K562 (cell line): Measurements from ENCODE around the gene PDE4A. TPM values are rescaled to one million over a fixed set of nuclear protein-coding genes. Genes with fewer than 3 reads are reported as not detected.

Source experiments
- ARID1B ChIP-seq: fragments of 450-650 bp; IDR thresholded peaks from 2 replicates; pipeline ENCODE4 v1.6.1; 2016; ENCODE audit warnings: antibody characterized with exemption, mild to moderate bottlenecking, inconsistent platforms
- COPS2 ChIP-seq: fragments of 450-650 bp; conservative IDR thresholded peaks from 2 replicates; pipeline ENCODE4 v1.6.1; 2016; ENCODE audit warnings: mild to moderate bottlenecking, moderate library complexity
- FOXP1 ChIP-seq: sonication (generic); formaldehyde crosslinking; IDR thresholded peaks from 2 replicates; pipeline ENCODE4 v1.8.0; 2022; ENCODE audit warnings: mild to moderate bottlenecking, missing genetic modification reagents
- HIVEP1 ChIP-seq: fragments of 250-450 bp; sonication (Bioruptor Pico); IDR thresholded peaks from 2 replicates; pipeline ENCODE4 v1.4.0; 2020; ENCODE audit warnings: mild to moderate bottlenecking
- HNRNPH1 ChIP-seq: fragments of 200-400 bp; formaldehyde crosslinking; optimal IDR thresholded peaks from 2 replicates; pipeline ENCODE3; 2017; ENCODE audit warnings: low read depth, mild to moderate bottlenecking, low read length, moderate library complexity
- JUNB ChIP-seq: fragments of 450-650 bp; formaldehyde crosslinking; conservative IDR thresholded peaks from 2 replicates; pipeline ENCODE4 v1.4.0; 2020; ENCODE audit warnings: mild to moderate bottlenecking
- KAT7 ChIP-seq: sonication (generic); formaldehyde crosslinking; IDR thresholded peaks from 2 replicates; pipeline ENCODE4 v1.8.0; 2022; ENCODE audit warnings: missing genetic modification reagents, mild to moderate bottlenecking, borderline replicate concordance
- KLF6 ChIP-seq: fragments of 250-450 bp; sonication (Bioruptor Pico); IDR thresholded peaks from 2 replicates; pipeline ENCODE4 v1.4.0; 2020; ENCODE audit warnings: mild to moderate bottlenecking, moderate library complexity, borderline replicate concordance
- MEF2D ChIP-seq: conservative IDR thresholded peaks from 2 replicates; pipeline ENCODE4 v1.6.1; 2016; ENCODE audit warnings: low read depth, missing genetic modification characterization, missing compliant biosample characterization
- MIER1 ChIP-seq: fragments of 450-650 bp; IDR thresholded peaks from 2 replicates; pipeline ENCODE4 v1.6.1; 2016; ENCODE audit warnings: antibody characterized with exemption, mild to moderate bottlenecking, low read depth
- NUFIP1 ChIP-seq: fragments of 450-650 bp; IDR thresholded peaks from 2 replicates; pipeline ENCODE4 v1.6.1; 2018; ENCODE audit not compliant: partially characterized antibody
- POLR2A ChIP-seq: fragments of 450-650 bp; conservative IDR thresholded peaks from 2 replicates; pipeline ENCODE4 v1.6.1; 2016
- POLR3G ChIP-seq: IDR thresholded peaks from 2 replicates; pipeline ENCODE4 v1.6.1; 2011; ENCODE audit not compliant: insufficient read length, insufficient replicate concordance; ENCODE audit errors: extremely low read depth
- POU5F1 ChIP-seq: fragments of 150-350 bp; IDR thresholded peaks from 2 replicates; pipeline ENCODE4 v1.6.1; 2014; ENCODE audit warnings: borderline replicate concordance, low read length, low read depth, mild to moderate bottlenecking; ENCODE audit not compliant: partially characterized antibody
- PPARD ChIP-seq: fragments of 250-450 bp; sonication (Bioruptor Pico); IDR thresholded peaks from 2 replicates; pipeline ENCODE4 v1.8.0; 2022; ENCODE audit warnings: inconsistent platforms, mild to moderate bottlenecking, moderate library complexity
- SMAD2 ChIP-seq: fragments of 150-350 bp; IDR thresholded peaks from 2 replicates; pipeline ENCODE4 v1.6.1; 2014; ENCODE audit warnings: low read depth, mild to moderate bottlenecking, low read length
- SNIP1 ChIP-seq: fragments of 450-650 bp; IDR thresholded peaks from 2 replicates; pipeline ENCODE4 v1.7.1; 2017; ENCODE audit warnings: low read depth, mild to moderate bottlenecking
- ZFP1 ChIP-seq: fragments of 450-650 bp; formaldehyde crosslinking; IDR thresholded peaks from 2 replicates; pipeline ENCODE4 v1.4.0; 2020; ENCODE audit warnings: mild to moderate bottlenecking, mixed read lengths
- ZNF140 ChIP-seq: fragments of 250-450 bp; sonication (Bioruptor Pico); IDR thresholded peaks from 2 replicates; pipeline ENCODE4 v1.8.0; 2021; ENCODE audit warnings: moderate library complexity, mild to moderate bottlenecking, inconsistent platforms
- ZNF184 ChIP-seq: sonication (generic); formaldehyde crosslinking; IDR thresholded peaks from 2 replicates; pipeline ENCODE4 v1.5.0; 2020; ENCODE audit warnings: missing genetic modification reagents
- ZNF586 ChIP-seq: fragments of 450-650 bp; formaldehyde crosslinking; conservative IDR thresholded peaks from 2 replicates; pipeline ENCODE4 v1.4.0; 2020; ENCODE audit warnings: mild to moderate bottlenecking, moderate library complexity
- ZNF778 ChIP-seq: fragments of 450-650 bp; formaldehyde crosslinking; IDR thresholded peaks from 2 replicates; pipeline ENCODE4 v1.4.0; 2020; ENCODE audit warnings: mild to moderate bottlenecking, moderate library complexity
- polyA plus RNA-seq, 8 experiments: library from polyadenylated mRNA; depleted of rRNA in 4 of 8; stranded (reverse) in 5 of 8; unstranded in 3 of 8; fragments of >200 nt; fragmentation: Nextera tagmentation in 2 of 8; fragmentation: Illumina TruSeq in 1 of 8; extraction: Ambion mirVana in 2 of 8; extraction: Trizol in 1 of 8; gene quantifications; 2 replicates each; pipeline versions ENCODE4 v1.2.1 to v1.2.3, GENCODE V29; 2011 to 2014; ENCODE audit warnings: inconsistent platforms in 1 of 8, missing spikeins in 1 of 8
- total RNA-seq, 7 experiments: library from RNA; depleted of rRNA in 6 of 7; stranded (reverse); fragments of >200 nt in 6 of 7; fragmentation: Illumina TruSeq in 2 of 7; extraction: Trizol in 2 of 7; gene quantifications; 2 replicates each; pipeline versions ENCODE4 v1.2.1 to v1.2.3, GENCODE V29; 2011 to 2021; ENCODE audit warnings: low replicate concordance in 1 of 7
- TF ChIP-seq, protein P1 (sequence below): sonication (generic); formaldehyde crosslinking; IDR thresholded peaks from 2 replicates; pipeline ENCODE4 v1.9.0; 2022; ENCODE audit warnings: mild to moderate bottlenecking, missing genetic modification reagents
- TF ChIP-seq, protein P2 (sequence below): fragments of 250-450 bp; sonication (Bioruptor Pico); IDR thresholded peaks from 2 replicates; pipeline ENCODE4 v1.4.0; 2020; ENCODE audit warnings: borderline replicate concordance
- TF ChIP-seq, protein P3 (sequence below), 2 experiments: fragments of 450-650 bp in 1 of 2; sonication (generic) in 1 of 2; formaldehyde crosslinking; conservative IDR thresholded peaks; 2 replicates each; pipeline versions ENCODE4 v1.4.0 to v1.8.1; 2020 to 2022; ENCODE audit warnings: mild to moderate bottlenecking in 1 of 2, missing genetic modification reagents in 1 of 2
- TF ChIP-seq, protein P4 (sequence below): fragments of 450-650 bp; formaldehyde crosslinking; IDR thresholded peaks from 2 replicates; pipeline ENCODE4 v1.4.0; 2020; ENCODE audit warnings: mild to moderate bottlenecking, moderate library complexity

PDE4A gene
- total and polyA plus RNA-seq, 9 of the 15 experiments (the other 6 are each of a cell fraction or from before 2014, with no cell fraction given) = 0.66 to 26.9 (median 4.6) TPM

DNA sequence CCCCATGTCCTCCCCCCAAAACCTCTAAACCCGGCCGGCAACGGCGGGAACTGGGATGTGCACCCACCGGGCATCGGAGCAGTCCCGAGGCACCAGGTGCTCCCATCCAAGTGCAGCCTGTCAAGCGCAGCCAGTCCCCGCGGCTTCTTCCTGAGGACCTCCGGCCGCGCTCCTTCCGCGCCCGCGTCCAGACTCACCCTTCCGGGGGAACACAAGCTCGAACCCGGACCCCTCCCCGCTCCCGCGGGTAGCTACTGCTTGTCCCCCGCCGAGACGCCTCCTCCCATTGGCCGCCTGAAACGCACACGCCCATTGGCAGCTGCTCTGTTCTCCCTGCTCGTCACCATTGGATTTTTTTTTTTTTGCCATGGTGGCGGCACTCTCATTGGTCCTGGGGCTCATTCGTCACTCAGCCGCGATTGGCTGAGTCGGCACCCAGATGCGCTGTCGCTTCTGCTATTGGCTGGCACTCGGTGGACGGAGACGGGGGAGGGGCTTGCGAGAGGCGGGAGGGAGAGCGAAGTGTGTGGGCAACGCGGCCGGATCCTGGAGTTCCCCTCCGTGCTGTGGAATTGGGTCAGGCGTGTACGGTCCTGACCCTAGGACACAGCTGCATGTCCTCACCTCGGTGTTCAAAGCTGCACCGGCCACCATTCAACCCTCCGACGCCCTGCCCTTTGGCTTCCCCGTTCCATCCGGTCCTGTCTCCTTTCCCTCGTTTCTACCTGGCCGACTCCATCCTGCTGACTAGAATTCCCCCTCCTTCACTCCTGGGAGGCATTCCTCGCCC, 39.8 kb upstream of the PDE4A start, which contains the start of gene TYK2 (continued):
- TF ChIP-seq JUNB (CRISPR knock-in tag) = no peak
- TF ChIP-seq ARID1B = peak; percentile 8; the same call in 1 of the 2 replicates
- peak; percentile 98 for TF ChIP-seq POLR2A
- TF ChIP-seq POU5F1 = no peak
- no peak for TF ChIP-seq ZNF140
- TF ChIP-seq FOXP1 (CRISPR knock-in tag) = peak; percentile 54; the same call in 1 of the 2 replicates
- TF ChIP-seq COPS2 = no peak
- TF ChIP-seq, protein P1, sequence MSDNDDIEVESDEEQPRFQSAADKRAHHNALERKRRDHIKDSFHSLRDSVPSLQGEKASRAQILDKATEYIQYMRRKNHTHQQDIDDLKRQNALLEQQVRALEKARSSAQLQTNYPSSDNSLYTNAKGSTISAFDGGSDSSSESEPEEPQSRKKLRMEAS (CRISPR knock-in tag) = peak; percentile 74
- 0 out of 2 replicates have a peak, but pooled peaks have one; percentile 56 for TF ChIP-seq KAT7 (CRISPR knock-in tag)
- TF ChIP-seq ZFP1 = no peak
- TF ChIP-seq MEF2D = no peak
- TF ChIP-seq ZNF586 (CRISPR knock-in tag) = no peak
- TF ChIP-seq POLR3G = no peak
- TF ChIP-seq, protein P2, sequence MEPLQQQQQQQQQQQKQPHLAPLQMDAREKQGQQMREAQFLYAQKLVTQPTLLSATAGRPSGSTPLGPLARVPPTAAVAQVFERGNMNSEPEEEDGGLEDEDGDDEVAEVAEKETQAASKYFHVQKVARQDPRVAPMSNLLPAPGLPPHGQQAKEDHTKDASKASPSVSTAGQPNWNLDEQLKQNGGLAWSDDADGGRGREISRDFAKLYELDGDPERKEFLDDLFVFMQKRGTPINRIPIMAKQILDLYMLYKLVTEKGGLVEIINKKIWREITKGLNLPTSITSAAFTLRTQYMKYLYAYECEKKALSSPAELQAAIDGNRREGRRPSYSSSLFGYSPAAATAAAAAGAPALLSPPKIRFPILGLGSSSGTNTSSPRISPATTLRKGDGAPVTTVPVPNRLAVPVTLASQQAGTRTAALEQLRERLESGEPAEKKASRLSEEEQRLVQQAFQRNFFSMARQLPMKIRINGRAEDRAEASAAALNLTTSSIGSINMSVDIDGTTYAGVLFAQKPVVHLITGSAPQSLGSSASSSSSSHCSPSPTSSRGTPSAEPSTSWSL (CRISPR knock-in tag) = no peak
- no peak for TF ChIP-seq HNRNPH1
- no peak for TF ChIP-seq ZNF184
- TF ChIP-seq NUFIP1 = no peak
- no peak for TF ChIP-seq KLF6 (CRISPR knock-in tag)
- no peak for TF ChIP-seq SNIP1
- TF ChIP-seq, protein P3, sequence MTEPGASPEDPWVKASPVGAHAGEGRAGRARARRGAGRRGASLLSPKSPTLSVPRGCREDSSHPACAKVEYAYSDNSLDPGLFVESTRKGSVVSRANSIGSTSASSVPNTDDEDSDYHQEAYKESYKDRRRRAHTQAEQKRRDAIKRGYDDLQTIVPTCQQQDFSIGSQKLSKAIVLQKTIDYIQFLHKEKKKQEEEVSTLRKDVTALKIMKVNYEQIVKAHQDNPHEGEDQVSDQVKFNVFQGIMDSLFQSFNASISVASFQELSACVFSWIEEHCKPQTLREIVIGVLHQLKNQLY (CRISPR knock-in tag; conservative IDR thresholded peaks at IDR 0.05) = no peak
- TF ChIP-seq PPARD (CRISPR knock-in tag) = no peak
- TF ChIP-seq SMAD2 = no peak
- TF ChIP-seq ZNF778 (CRISPR knock-in tag) = no peak
- TF ChIP-seq, protein P4, sequence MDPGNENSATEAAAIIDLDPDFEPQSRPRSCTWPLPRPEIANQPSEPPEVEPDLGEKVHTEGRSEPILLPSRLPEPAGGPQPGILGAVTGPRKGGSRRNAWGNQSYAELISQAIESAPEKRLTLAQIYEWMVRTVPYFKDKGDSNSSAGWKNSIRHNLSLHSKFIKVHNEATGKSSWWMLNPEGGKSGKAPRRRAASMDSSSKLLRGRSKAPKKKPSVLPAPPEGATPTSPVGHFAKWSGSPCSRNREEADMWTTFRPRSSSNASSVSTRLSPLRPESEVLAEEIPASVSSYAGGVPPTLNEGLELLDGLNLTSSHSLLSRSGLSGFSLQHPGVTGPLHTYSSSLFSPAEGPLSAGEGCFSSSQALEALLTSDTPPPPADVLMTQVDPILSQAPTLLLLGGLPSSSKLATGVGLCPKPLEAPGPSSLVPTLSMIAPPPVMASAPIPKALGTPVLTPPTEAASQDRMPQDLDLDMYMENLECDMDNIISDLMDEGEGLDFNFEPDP (CRISPR knock-in tag) = no peak
- TF ChIP-seq HIVEP1 = no peak
- TF ChIP-seq MIER1 = no peak; the same call in 1 of the 2 replicates
